SK-N-SH (cell line): ENCODE measurements around the gene MRGPRX4.
"Not testable (repeated sequence)": the region's sequence is repeated elsewhere in the genome, so short reads cannot be mapped to it uniquely, and the experiment has no call there.

Source experiments
- ELF1 ChIP-seq: IDR thresholded peaks from 2 replicates; pipeline ENCODE4 v1.4.0; 2012
- EP300 ChIP-seq, 2 experiments: IDR thresholded peaks; 2 replicates each; pipeline versions ENCODE4 v1.4.0 to v1.6.1; 2012; ENCODE audit warnings: borderline replicate concordance in 1 of 2, low read depth in 1 of 2, low read length in 1 of 2
- EZH2phosphoT487 ChIP-seq: fragments of 200-600 bp; sonication (generic); IDR thresholded peaks from 2 replicates; pipeline ENCODE4 v1.6.1; 2017; ENCODE audit warnings: low read depth, mixed run types, mild to moderate bottlenecking, antibody characterized with exemption, moderate library complexity, borderline replicate concordance
- GABPA ChIP-seq: IDR thresholded peaks from 2 replicates; pipeline ENCODE4 v1.4.0; 2012; ENCODE audit warnings: low read depth, mild to moderate bottlenecking
- MXI1 ChIP-seq: IDR thresholded peaks from 2 replicates; pipeline ENCODE4 v1.6.1; 2012; ENCODE audit warnings: mild to moderate bottlenecking, low read depth, low read length, improper control_type of control experiment
- NFIC ChIP-seq: IDR thresholded peaks from 2 replicates; pipeline ENCODE4 v1.4.0; 2012; ENCODE audit warnings: borderline replicate concordance
- RFX5 ChIP-seq: IDR thresholded peaks from 2 replicates; pipeline ENCODE4 v1.6.1; 2012; ENCODE audit warnings: mild to moderate bottlenecking, improper control_type of control experiment, low read length
- SMC3 ChIP-seq: IDR thresholded peaks from 2 replicates; pipeline ENCODE4 v1.6.1; 2012; ENCODE audit warnings: low read depth, low read length, improper control_type of control experiment
- TAF1 ChIP-seq: IDR thresholded peaks from 2 replicates; pipeline ENCODE4 v1.6.1; 2012; ENCODE audit warnings: low read depth, mild to moderate bottlenecking, low read length, moderate library complexity, borderline replicate concordance
- TF ChIP-seq, protein P1 (sequence below): IDR thresholded peaks from 2 replicates; pipeline ENCODE4 v1.4.0; 2012; ENCODE audit warnings: low read depth
- TF ChIP-seq, protein P2 (sequence below): fragments of 200-600 bp; sonication (generic); IDR thresholded peaks from 2 replicates; pipeline ENCODE4 v1.6.1; 2017; ENCODE audit warnings: antibody characterized with exemption, mild to moderate bottlenecking, moderate library complexity
- TF ChIP-seq, protein P3 (sequence below): IDR thresholded peaks from 2 replicates; pipeline ENCODE4 v1.6.1; 2012; ENCODE audit warnings: mild to moderate bottlenecking, low read depth, low read length, moderate library complexity

DNA sequence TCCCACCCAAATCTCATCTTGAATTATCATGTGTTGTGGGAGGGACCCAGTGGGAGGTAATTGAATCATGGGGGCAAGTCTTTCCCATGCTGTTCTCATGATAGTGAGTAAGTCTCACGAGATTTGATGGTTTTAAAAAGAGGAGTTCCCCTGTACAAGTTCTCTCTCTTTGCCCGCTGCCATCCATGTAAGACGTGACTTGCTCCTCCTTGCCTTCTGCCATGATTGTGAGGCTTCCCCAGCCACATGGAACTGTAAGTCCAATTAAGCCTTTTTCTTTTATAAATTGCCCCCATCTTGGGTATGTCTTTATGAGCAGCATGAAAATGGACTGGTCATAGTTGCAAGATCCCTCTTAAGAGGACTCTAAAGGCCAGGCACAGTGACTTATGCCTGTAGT is 25.1 kb downstream of the MRGPRX4 start:
- TF ChIP-seq, protein P1, sequence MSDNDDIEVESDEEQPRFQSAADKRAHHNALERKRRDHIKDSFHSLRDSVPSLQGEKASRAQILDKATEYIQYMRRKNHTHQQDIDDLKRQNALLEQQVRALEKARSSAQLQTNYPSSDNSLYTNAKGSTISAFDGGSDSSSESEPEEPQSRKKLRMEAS: not testable (repeated sequence)
- not testable (repeated sequence) for TF ChIP-seq TAF1; MXI1; GABPA; ELF1; SMC3; EP300 (IDR thresholded peaks at IDR 0.05; ENCODE audit: borderline replicate concordance in 1 of 2, low read depth in 1 of 2, low read length in 1 of 2); EZH2phosphoT487; NFIC; RFX5
- TF ChIP-seq, protein P2, sequence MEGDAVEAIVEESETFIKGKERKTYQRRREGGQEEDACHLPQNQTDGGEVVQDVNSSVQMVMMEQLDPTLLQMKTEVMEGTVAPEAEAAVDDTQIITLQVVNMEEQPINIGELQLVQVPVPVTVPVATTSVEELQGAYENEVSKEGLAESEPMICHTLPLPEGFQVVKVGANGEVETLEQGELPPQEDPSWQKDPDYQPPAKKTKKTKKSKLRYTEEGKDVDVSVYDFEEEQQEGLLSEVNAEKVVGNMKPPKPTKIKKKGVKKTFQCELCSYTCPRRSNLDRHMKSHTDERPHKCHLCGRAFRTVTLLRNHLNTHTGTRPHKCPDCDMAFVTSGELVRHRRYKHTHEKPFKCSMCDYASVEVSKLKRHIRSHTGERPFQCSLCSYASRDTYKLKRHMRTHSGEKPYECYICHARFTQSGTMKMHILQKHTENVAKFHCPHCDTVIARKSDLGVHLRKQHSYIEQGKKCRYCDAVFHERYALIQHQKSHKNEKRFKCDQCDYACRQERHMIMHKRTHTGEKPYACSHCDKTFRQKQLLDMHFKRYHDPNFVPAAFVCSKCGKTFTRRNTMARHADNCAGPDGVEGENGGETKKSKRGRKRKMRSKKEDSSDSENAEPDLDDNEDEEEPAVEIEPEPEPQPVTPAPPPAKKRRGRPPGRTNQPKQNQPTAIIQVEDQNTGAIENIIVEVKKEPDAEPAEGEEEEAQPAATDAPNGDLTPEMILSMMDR: not testable (repeated sequence)
- TF ChIP-seq, protein P3, sequence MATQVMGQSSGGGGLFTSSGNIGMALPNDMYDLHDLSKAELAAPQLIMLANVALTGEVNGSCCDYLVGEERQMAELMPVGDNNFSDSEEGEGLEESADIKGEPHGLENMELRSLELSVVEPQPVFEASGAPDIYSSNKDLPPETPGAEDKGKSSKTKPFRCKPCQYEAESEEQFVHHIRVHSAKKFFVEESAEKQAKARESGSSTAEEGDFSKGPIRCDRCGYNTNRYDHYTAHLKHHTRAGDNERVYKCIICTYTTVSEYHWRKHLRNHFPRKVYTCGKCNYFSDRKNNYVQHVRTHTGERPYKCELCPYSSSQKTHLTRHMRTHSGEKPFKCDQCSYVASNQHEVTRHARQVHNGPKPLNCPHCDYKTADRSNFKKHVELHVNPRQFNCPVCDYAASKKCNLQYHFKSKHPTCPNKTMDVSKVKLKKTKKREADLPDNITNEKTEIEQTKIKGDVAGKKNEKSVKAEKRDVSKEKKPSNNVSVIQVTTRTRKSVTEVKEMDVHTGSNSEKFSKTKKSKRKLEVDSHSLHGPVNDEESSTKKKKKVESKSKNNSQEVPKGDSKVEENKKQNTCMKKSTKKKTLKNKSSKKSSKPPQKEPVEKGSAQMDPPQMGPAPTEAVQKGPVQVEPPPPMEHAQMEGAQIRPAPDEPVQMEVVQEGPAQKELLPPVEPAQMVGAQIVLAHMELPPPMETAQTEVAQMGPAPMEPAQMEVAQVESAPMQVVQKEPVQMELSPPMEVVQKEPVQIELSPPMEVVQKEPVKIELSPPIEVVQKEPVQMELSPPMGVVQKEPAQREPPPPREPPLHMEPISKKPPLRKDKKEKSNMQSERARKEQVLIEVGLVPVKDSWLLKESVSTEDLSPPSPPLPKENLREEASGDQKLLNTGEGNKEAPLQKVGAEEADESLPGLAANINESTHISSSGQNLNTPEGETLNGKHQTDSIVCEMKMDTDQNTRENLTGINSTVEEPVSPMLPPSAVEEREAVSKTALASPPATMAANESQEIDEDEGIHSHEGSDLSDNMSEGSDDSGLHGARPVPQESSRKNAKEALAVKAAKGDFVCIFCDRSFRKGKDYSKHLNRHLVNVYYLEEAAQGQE: not testable (repeated sequence)
